Measurements from ENCODE around the gene PRCD. TPM values are rescaled to one million over a fixed set of nuclear protein-coding genes. Genes with fewer than 3 reads are reported as not detected.
"Not testable (repeated sequence)": the region's sequence is repeated elsewhere in the genome, so short reads cannot be mapped to it uniquely, and the experiment has no call there.

Gene PRCD
- total RNA-seq, 2 experiments from 2014 or later, result not detected

DNA sequence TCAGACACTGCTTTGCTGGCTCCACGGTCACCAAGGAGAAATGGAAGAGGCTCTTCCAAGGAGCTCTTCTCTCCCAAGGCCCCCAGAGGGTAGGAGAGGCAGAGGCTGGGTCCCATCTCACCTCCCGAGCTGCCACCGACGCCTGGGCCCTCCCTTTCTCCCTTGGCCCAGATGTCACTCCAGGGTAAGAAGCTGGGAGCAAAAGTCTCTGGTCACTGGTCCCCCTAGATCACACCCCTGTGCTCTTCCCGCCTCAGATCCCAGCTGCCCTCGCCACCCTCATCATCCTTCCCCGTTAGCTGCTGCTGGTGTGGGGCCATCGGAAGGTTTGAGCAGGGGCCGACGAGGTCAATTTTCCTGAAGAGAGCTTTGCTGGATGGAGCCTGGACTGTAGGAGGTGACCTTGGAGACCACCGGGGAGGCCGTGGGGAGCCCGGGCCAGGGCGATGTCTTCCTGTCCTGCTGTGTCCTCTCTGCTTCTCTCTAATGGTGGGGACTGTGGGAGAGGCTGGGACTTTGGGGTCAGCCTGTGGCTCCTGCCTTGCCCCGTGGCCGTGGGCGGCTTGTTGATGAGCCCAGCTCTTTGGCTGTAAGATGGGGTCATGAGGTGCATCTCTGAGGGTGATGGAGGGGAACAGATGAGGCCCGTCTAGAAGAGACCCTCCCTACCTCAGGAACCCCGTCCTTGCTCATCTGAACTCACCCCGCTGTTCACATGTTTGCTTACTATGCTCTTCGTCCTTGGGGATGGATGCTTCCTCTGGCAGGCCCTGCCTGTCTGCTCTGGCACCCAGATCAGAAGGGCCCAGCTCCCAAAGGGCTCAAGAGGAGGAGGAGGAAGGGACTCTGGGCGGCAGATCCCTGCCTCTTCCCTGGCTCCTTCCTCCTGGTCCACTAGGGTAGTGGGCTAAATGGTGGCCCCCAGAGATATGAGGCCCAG lies 27.2 kb upstream of the PRCD start:
- Mint-ChIP-seq H3K4me1 (ENCODE audit: low read depth) (peaks cover 31% of the 10 kb centered on the region), H3K36me3 (ENCODE audit: low read depth) (no peaks in the 10 kb centered on the region), H3K27me3 (no peaks in the 10 kb centered on the region), H3K27ac (peak overlapping the region; percentile 98), H3K9me3 (no peaks in the 10 kb centered on the region), H3K4me3 (no peak overlapping the region)
- H3K9me3 ChIP-seq (ENCODE audit: control insufficient read depth in 1 of 2, insufficient read depth in 1 of 2, low read length in 2 of 2), result no peaks in the 10 kb centered on the region
- TF ChIP-seq, protein P1, sequence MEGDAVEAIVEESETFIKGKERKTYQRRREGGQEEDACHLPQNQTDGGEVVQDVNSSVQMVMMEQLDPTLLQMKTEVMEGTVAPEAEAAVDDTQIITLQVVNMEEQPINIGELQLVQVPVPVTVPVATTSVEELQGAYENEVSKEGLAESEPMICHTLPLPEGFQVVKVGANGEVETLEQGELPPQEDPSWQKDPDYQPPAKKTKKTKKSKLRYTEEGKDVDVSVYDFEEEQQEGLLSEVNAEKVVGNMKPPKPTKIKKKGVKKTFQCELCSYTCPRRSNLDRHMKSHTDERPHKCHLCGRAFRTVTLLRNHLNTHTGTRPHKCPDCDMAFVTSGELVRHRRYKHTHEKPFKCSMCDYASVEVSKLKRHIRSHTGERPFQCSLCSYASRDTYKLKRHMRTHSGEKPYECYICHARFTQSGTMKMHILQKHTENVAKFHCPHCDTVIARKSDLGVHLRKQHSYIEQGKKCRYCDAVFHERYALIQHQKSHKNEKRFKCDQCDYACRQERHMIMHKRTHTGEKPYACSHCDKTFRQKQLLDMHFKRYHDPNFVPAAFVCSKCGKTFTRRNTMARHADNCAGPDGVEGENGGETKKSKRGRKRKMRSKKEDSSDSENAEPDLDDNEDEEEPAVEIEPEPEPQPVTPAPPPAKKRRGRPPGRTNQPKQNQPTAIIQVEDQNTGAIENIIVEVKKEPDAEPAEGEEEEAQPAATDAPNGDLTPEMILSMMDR (IDR thresholded peaks at IDR 0.05), result no peak
- ATAC-seq (ENCODE audit: poor library complexity), result no peak
- no peaks in the 10 kb centered on the region for H3K36me3 ChIP-seq (ENCODE audit: insufficient read depth, low read length)
- no peak overlapping the region for H3K4me3 ChIP-seq (ENCODE audit: low read length)
- H3K27me3 ChIP-seq (ENCODE audit: control insufficient read depth in 1 of 2, insufficient read depth in 2 of 2, low read length in 2 of 2), result no peaks in the 10 kb centered on the region
- H3K4me1 ChIP-seq (ENCODE audit: insufficient read depth, low read length), result peaks cover 69% of the 10 kb centered on the region
- no peak for DNase-seq
- POLR2A ChIA-PET, result interaction anchor here (1.5 kb wide), 1 partner anchor 11 kb away, joined by 4 read pairs; the partner anchor contains the start of gene RHBDF2
- peak overlapping the region; percentile 15 to 21 for H3K27ac ChIP-seq (ENCODE audit: low read depth in 1 of 2, low read length in 2 of 2)
- intact Hi-C loops (cut with DNase I, micrococcal nuclease), result no loop called here
- CTCF ChIA-PET, result interaction anchor here (1.1 to 3.1 kb wide), 2 partner anchors 10 to 59 kb away, joined by 5 to 10 read pairs; partner anchors contain the start of gene UBE2O

- CTCF ChIA-PET, result interaction anchor here (3.1 kb wide), 1 partner anchor 10 kb away, joined by 10 read pairs; no protein-coding TSS in a partner anchor
- Mint-ChIP-seq H3K4me1 (ENCODE audit: low read depth) (peaks cover 37% of the 10 kb centered on the region), H3K27ac (peak overlapping the region; percentile 98), H3K36me3 (ENCODE audit: low read depth) (no peaks in the 10 kb centered on the region), H3K4me3 (peak overlapping the region; percentile 54), H3K27me3 (no peaks in the 10 kb centered on the region), H3K9me3 (no peaks in the 10 kb centered on the region)
- intact Hi-C loops (cut with DNase I, micrococcal nuclease), result no loop called here
- TF ChIP-seq, protein P1 (IDR thresholded peaks at IDR 0.05), result no peak
- no peak for DNase-seq
- Histone ChIP-seq H3K4me3 (ENCODE audit: low read length) (no peak overlapping the region), H3K4me1 (ENCODE audit: insufficient read depth, low read length) (peaks cover 76% of the 10 kb centered on the region), H3K9me3 (ENCODE audit: control insufficient read depth in 1 of 2, insufficient read depth in 1 of 2, low read length in 2 of 2) (no peaks in the 10 kb centered on the region), H3K36me3 (ENCODE audit: insufficient read depth, low read length) (no peaks in the 10 kb centered on the region), H3K27ac (ENCODE audit: low read depth in 1 of 2, low read length in 2 of 2) (peak overlapping the region; percentile 13 to 21), H3K27me3 (ENCODE audit: control insufficient read depth in 1 of 2, insufficient read depth in 2 of 2, low read length in 2 of 2) (no peaks in the 10 kb centered on the region)
- POLR2A ChIA-PET, result interaction anchor here (1.5 kb wide), 1 partner anchor 12 kb away, joined by 4 read pairs; the partner anchor contains the start of gene RHBDF2
- ATAC-seq (ENCODE audit: poor library complexity), result no peak
Measured at GRCh38 chr17:76513306-76513692, 26.5 kb upstream of the PRCD start.

DNA sequence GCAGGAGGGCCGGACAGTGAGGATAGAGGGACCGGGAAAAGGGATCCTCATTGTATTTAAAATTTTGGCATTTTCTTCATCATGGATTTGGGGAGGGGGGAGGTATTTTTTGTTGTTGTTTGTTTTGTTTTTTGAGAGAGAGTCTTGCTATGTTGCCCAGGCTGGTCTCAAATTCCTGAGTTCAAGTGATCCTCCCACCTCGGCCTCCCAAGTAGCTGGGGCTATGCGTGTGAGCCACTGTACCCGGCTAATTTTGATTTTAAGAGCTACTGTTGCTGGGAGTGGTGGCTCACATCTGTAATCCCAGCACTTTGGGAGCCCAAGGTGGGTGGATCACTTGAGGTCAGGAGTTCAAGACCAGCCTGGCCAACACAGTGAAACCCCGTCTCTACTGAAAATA lies 25.5 kb upstream of the PRCD start:
- peaks cover 83% of the 10 kb centered on the region for H3K4me1 ChIP-seq (ENCODE audit: insufficient read depth, low read length)
- H3K27ac Mint-ChIP-seq, result peak overlapping the region; percentile 98
- intact Hi-C loops (cut with DNase I, micrococcal nuclease), result loop anchor here in 1 of 2 experiments (2.0 kb wide), 1 partner anchor 156 kb away; no protein-coding TSS in a partner anchor
- H3K4me3 ChIP-seq (ENCODE audit: low read length); H3K9me3 ChIP-seq (ENCODE audit: control insufficient read depth in 1 of 2, insufficient read depth in 1 of 2, low read length in 2 of 2); H3K27me3 Mint-ChIP-seq; H3K36me3 Mint-ChIP-seq (ENCODE audit: low read depth); ATAC-seq (ENCODE audit: poor library complexity); H3K27me3 ChIP-seq (ENCODE audit: control insufficient read depth in 1 of 2, insufficient read depth in 2 of 2, low read length in 2 of 2); H3K9me3 Mint-ChIP-seq; H3K36me3 ChIP-seq (ENCODE audit: insufficient read depth, low read length); DNase-seq: not testable (repeated sequence)
- H3K4me1 Mint-ChIP-seq (ENCODE audit: low read depth), result peaks cover 37% of the 10 kb centered on the region
- peak overlapping the region; percentile 65 for H3K4me3 Mint-ChIP-seq
- H3K27ac ChIP-seq (ENCODE audit: low read depth in 1 of 2, low read length in 2 of 2), result peak overlapping the region; percentile 0 to 83
- ChIA-PET CTCF (interaction anchor here (3.1 kb wide), 1 partner anchor 9 kb away, joined by 10 read pairs; no protein-coding TSS in a partner anchor), POLR2A (interaction anchor here (1.1 to 2.2 kb wide), 6 partner anchors 13 to 157 kb away, joined by 3 to 9 read pairs (median 4); partner anchors contain the start of genes RHBDF2 and UBE2O)

Data from CD4-positive, alpha-beta T cell (primary cell).